Natural killer cell treated with Interleukin-12 subunit alpha and Interleukin-12 subunit beta and Interleukin-15 and Interleukin-18, amount 100 ng/mL, for 72 hours (primary cell): ENCODE results near the gene ASB13. TPM values are rescaled to one million over a fixed set of nuclear protein-coding genes. Genes with fewer than 3 reads are reported as not detected.
A peak's percentile ranks its signal among the peaks of the same experiment; 100 is the strongest.

Experiments
- ATAC-seq, 2 donors: fragments of 150-1000 bp; cut with Tn5 transposase in 1 of 2; sonication (Bioruptor Pico), chemical (Tn5 transposase) in 1 of 2; 2 replicates each; pipeline ENCODE4 v1.10.0; 2021
- DNase-seq: peaks from one replicate; pipeline ENCODE4 v3.0.0; 2022; ENCODE audit warnings: low spot score
- H3K27ac Mint-ChIP-seq, 2 donors: 1 replicate in 1 of 2; 2 replicates in 1 of 2; pipeline ENCODE4 v1.8.0; 2022; ENCODE audit warnings: mixed read lengths in 2 of 2, mild to moderate bottlenecking in 1 of 2, moderate library complexity in 1 of 2
- H3K27me3 Mint-ChIP-seq, 2 donors: 1 replicate in 1 of 2; 2 replicates in 1 of 2; pipeline ENCODE4 v1.8.0; 2022; ENCODE audit warnings: mixed read lengths in 2 of 2
- H3K36me3 Mint-ChIP-seq: one replicate; pipeline ENCODE4 v1.8.0; 2022; ENCODE audit warnings: mixed read lengths
- H3K4me1 Mint-ChIP-seq, 2 donors: 1 replicate in 1 of 2; 2 replicates in 1 of 2; pipeline ENCODE4 v1.8.0; 2022; ENCODE audit warnings: low read depth in 2 of 2, mixed read lengths in 2 of 2, mild to moderate bottlenecking in 1 of 2
- H3K4me3 Mint-ChIP-seq: one replicate; pipeline ENCODE4 v1.8.0; 2022; ENCODE audit warnings: mixed read lengths
- H3K9me3 Mint-ChIP-seq: 2 replicates; pipeline ENCODE4 v1.8.0; 2022; ENCODE audit warnings: mixed read lengths
- total RNA-seq, 2 donors: library from RNA; stranded (reverse); gene quantifications; one replicate each; pipeline ENCODE4 v1.2.3, GENCODE V29; 2022

ASB13 gene, protein sequence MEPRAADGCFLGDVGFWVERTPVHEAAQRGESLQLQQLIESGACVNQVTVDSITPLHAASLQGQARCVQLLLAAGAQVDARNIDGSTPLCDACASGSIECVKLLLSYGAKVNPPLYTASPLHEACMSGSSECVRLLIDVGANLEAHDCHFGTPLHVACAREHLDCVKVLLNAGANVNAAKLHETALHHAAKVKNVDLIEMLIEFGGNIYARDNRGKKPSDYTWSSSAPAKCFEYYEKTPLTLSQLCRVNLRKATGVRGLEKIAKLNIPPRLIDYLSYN
- 1 to 10 TPM; 1.9 to 2.3 TPM for total RNA-seq

DNA sequence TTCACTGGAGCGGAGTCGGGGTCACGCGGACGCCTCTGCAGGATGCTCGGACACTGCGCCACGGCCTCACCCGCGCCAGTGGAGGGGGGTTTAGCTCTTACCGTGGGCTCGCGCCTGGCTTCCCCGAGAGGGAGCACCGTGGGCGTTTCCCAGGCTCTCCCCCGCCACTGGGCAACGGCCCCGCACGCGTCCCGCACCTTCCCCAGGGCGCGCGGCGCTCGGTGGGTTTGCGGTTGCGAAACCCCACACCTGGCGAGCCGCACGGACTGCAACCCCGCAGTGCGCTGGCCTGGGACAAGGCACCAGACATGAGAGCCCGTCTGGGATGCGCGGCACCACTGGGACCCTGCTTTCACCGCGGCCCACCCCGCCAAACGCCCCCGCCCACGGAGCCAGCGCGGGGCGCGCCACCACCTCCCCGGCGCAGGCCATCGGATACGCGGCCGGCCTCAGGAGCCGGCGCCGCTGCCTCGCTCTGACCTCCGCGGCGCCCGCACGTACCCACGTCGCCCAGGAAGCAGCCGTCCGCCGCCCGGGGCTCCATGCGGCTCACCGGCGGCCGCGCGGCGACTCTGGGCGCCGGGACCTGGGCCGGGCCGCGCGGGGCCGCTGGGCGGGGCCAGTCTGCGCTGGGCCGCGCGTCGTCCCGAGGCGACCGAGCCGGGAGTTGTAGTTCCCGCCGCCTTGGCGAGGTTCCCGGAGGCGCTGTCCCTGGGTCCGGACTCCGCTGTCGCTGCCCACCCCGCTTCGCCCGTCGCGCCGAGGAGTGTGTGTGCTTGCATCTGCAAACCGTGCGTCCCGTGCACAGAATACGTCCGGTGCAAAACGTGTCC is at the start of gene ASB13:
Gene ASB13, minus strand, starts transcription at position 588 of the 833 bp plus-strand sequence. Its CDS starts 44 bp downstream, at position 544.
- Mint-ChIP-seq H3K4me1 (peaks cover 7 to 9% of the 10 kb centered on the region in 2 donors), H3K4me3 (peak within 1 kb of the TSS; percentile 90), H3K27ac (peak within 1 kb of the TSS in 1 of 2 donors; percentile 69), H3K9me3 (no peaks in the 10 kb centered on the region), H3K27me3 (peaks cover 8 to 17% of the 10 kb centered on the region in 2 donors), H3K36me3 (no peaks in the 10 kb centered on the region)
- DNase-seq, result no peak
- peak; percentile 89 to 91 for ATAC-seq

DNA sequence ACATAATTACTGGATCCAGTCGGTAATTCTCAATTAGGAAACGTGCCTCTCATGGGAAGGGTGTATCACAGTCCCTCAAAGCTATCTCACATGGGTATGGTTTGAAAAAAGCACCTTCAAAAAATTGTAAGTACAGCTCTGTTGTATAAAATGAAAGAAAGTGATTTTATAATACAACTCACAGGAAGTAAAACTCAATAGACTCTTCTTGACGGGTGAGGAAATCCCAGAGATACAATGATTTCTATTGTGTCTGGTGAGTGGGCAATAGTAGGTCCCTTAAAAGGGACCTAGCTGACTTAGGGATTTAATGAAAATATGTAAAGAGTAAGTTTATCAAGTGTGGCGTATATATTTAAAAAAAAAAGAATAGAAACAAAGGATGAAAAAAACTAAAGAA is 45.2 kb upstream of the ASB13 start:
- Mint-ChIP-seq H3K27me3 (no peaks in the 10 kb centered on the region), H3K4me1 (peaks cover 42 to 48% of the 10 kb centered on the region in 2 donors), H3K9me3 (peaks cover 5% of the 10 kb centered on the region), H3K36me3 (no peaks in the 10 kb centered on the region), H3K27ac (peak overlapping the region in 1 of 2 donors; percentile 92), H3K4me3 (peak overlapping the region; percentile 53)
- no peak for DNase-seq
- no peak for ATAC-seq

DNA sequence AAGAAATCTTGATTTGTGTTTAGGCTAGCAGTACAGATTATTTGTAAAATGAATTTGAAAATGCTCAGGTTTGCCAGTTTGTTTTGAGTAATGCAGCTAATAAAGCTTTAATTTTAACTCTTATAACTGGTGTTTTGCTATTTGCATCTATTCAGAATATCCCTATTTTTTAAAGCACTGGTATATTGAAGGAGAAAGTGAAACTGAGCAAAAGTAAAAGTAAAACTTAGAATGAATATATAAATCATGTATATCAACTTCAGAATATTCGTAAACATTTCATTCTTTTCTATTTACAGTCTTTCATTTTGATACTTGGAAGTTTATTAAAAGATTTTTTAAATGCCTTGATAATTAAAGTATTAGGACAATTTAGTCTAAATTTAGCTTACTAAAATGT is 44.5 kb upstream of the ASB13 start:
- ATAC-seq, result peak in 1 of 2 donors; percentile 55
- no peak for DNase-seq

DNA sequence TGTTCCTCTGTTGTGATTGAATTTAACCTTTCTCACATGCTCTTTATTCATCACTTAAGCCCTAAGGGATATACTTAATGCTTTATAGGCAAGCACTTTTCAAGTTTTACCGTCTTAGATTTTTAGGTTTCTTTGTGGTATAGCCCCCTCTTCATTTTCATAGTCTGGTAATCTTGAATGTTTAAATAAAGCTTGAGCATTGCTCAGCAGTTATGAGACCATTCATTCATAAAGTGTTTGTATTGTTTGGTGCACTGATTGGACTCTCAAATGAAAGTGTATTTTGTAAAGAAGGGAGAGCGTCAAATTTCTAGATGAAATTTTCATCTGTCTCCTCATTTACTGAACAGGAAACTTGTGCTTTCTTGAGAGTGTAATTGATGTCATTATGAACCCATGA is 43.5 kb upstream of the ASB13 start:
- peak overlapping the region in 1 of 2 donors; percentile 92 for H3K27ac Mint-ChIP-seq
- H3K9me3 Mint-ChIP-seq, result peaks cover 5% of the 10 kb centered on the region
- ATAC-seq (no peak), DNase-seq (no peak)
- peaks cover 45 to 52% of the 10 kb centered on the region in 2 donors for H3K4me1 Mint-ChIP-seq
- H3K4me3 Mint-ChIP-seq, result peak overlapping the region; percentile 52
- H3K36me3 Mint-ChIP-seq, result no peaks in the 10 kb centered on the region
- no peaks in the 10 kb centered on the region for H3K27me3 Mint-ChIP-seq

More for the DNA sequence above, 44.5 kb upstream of the ASB13 start:
- no peaks in the 10 kb centered on the region for H3K27me3 Mint-ChIP-seq
- peak overlapping the region; percentile 53 for H3K4me3 Mint-ChIP-seq
- H3K27ac Mint-ChIP-seq, result peak overlapping the region in 1 of 2 donors; percentile 92
- peaks cover 5% of the 10 kb centered on the region for H3K9me3 Mint-ChIP-seq
- peaks cover 42 to 48% of the 10 kb centered on the region in 2 donors for H3K4me1 Mint-ChIP-seq
- no peaks in the 10 kb centered on the region for H3K36me3 Mint-ChIP-seq

DNA sequence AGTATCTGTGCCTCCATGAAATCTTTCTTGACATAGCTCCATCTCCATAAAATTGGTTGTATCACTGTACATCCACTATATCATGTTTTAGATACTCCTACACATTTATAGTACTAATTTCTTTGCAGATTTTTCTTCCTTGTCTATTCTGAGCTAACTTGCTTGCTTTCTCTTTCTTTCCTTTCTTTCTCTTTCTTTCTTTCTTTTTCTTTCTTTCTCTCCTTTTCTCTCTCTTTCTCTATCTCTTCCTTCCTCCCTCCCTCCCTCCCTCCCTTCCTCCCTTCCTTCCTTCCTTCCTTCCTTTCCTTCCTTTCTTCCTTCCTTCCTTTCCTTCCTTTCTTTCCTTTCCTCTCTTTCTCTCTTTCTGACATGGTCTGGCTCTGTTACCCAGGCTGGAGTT is 42.0 kb upstream of the ASB13 start:
- H3K27me3 Mint-ChIP-seq, result no peaks in the 10 kb centered on the region
- no peak for ATAC-seq
- peaks cover 5% of the 10 kb centered on the region for H3K9me3 Mint-ChIP-seq
- H3K4me1 Mint-ChIP-seq, result peaks cover 46 to 49% of the 10 kb centered on the region in 2 donors
- no peak for DNase-seq
- H3K27ac Mint-ChIP-seq, result peak overlapping the region in 1 of 2 donors; percentile 42
- no peak overlapping the region for H3K4me3 Mint-ChIP-seq
- H3K36me3 Mint-ChIP-seq, result no peaks in the 10 kb centered on the region

DNA sequence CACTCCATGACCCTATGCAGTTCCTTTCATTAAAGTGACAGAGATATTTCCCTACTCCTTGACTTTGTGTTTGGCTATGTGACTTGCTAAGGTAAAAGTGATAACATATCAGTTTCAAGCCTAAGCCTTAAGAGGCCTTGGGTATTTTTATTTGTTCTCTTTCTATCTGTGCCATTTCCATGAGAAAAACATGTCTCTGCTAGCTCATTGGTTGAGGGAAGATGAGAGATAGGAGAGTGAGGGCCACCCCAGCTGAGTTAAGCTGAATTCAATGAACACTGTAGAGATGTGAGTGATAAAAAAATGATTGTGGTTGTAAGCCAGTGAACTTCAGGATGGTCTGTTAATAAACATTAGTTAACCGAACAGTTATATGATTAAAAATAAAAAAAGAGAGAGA is 31.7 kb upstream of the ASB13 start:
- Mint-ChIP-seq H3K9me3 (no peaks in the 10 kb centered on the region), H3K4me1 (peaks cover 26 to 36% of the 10 kb centered on the region in 2 donors), H3K36me3 (no peaks in the 10 kb centered on the region), H3K27ac (peak overlapping the region in 1 of 2 donors; percentile 20), H3K4me3 (no peak overlapping the region), H3K27me3 (no peaks in the 10 kb centered on the region)
- ATAC-seq (no peak), DNase-seq (no peak)

DNA sequence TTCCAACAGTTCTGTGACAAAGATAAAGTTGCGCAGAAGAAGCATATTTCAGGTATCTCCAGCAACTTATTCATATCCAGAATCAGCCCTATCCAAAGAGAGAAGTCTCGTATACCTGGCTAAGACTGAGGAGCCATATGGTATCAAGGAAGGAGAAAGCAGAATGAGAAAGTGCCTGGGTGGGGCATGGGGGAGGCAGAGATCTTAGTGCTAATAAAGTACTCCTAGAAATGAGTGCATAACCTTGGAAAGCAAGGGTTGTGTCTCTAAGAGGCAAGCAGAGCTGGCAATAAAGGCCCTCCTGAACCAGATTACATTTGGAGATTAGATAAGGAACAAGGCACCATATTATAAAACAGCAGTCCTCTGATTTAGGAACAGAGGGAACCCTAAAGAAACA is 30.9 kb upstream of the ASB13 start:
- no peaks in the 10 kb centered on the region for H3K36me3 Mint-ChIP-seq
- H3K9me3 Mint-ChIP-seq, result no peaks in the 10 kb centered on the region
- peaks cover 30 to 41% of the 10 kb centered on the region in 2 donors for H3K4me1 Mint-ChIP-seq
- no peaks in the 10 kb centered on the region for H3K27me3 Mint-ChIP-seq
- ATAC-seq (no peak), DNase-seq (no peak)
- no peak overlapping the region for H3K4me3 Mint-ChIP-seq
- H3K27ac Mint-ChIP-seq, result no peak overlapping the region

DNA sequence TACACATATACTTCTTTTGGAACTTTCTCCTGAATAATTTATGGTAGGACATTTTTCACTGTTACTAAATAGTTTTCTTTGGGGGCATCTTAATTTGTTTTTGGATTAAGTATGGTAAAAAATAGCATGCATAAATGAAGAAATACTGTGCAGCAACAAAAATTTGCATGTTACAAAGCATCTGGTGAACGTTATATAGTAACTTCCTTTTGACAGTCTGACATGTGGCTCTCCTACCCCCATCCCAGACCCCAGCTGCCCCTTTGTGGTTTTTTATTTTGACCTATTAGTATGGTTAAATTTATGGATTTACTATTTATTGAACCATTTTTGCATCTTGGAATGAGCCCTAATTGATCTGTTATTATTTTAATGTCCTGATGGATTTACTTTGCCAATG is 28.2 kb upstream of the ASB13 start:
- Mint-ChIP-seq H3K4me3 (no peak overlapping the region), H3K27me3 (no peaks in the 10 kb centered on the region), H3K9me3 (no peaks in the 10 kb centered on the region), H3K27ac (no peak overlapping the region), H3K4me1 (peaks cover 33 to 49% of the 10 kb centered on the region in 2 donors), H3K36me3 (no peaks in the 10 kb centered on the region)
- ATAC-seq (no peak), DNase-seq (no peak)

DNA sequence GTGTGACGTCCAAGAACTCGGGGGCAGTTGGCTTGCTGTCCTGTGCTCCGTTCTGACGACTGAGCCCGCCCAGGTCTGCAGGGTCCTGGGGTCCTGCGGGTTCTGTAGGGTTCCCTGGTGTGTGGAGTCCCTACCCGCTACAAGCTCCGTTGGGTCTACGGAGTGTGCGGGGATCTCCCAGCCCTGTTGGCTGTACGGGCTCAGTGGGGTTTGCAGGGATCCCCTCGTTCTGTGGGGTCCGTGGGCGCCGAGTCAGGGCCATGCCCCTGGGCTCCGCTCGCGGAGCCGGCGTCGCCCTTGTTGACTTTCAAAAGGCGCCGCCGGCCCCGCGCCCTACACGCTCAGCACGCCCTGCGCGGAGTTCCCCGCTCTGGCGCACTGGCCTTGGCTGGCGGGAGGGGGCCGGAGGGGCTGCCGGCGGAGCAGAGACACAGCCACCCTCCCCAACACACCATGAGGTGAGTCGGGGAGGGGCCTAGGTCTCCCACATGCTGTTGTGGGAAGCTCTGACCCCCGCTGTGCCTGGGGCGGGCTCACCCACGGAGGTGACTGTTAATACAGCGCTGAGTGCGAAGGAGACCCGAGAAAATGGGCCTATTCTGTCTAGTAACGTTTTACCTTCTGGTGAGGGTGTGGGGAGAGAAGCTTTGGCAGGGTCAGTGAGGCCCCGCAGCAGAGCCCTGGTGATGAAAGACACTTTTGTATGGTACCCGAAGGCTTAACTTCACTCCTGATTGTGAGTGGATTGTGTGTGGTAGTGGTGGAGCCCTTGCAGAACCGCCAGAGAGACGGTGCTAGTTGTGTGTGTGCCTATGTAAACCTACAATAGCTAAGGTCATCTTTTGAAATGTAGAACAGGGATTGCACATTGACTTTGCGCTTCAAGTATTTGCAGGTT is 26.3 kb upstream of the ASB13 start:
- ATAC-seq (peak; percentile 91 to 93), DNase-seq (peak; percentile 82)
- Mint-ChIP-seq H3K27me3 (no peaks in the 10 kb centered on the region), H3K27ac (peak overlapping the region; percentile 61), H3K36me3 (no peaks in the 10 kb centered on the region), H3K4me1 (peaks cover 37 to 51% of the 10 kb centered on the region in 2 donors), H3K9me3 (no peaks in the 10 kb centered on the region), H3K4me3 (peak overlapping the region; percentile 83)

DNA sequence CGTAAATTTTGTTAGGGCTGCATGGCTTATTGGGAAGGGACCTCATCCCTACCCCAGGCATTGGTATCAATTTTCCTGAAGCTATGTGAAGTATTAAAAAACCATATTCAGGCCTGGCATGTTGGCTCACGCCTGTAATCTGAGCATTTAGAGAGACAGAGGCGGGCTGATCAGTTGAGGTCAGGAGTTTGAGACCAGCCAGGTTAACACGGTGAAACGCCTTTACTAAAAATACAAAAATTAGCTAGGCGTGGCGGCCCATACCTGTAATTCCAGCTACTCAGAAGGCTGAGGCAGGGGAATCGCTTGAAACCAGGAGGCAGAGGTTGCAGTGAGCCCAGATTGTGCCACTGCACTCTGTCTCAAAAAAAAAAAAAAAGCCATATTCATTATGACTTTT is 25.4 kb upstream of the ASB13 start:
- Mint-ChIP-seq H3K4me1 (peaks cover 29 to 45% of the 10 kb centered on the region in 2 donors), H3K4me3 (peak overlapping the region; percentile 71), H3K27ac (peak overlapping the region; percentile 61), H3K9me3 (no peaks in the 10 kb centered on the region), H3K27me3 (no peaks in the 10 kb centered on the region), H3K36me3 (no peaks in the 10 kb centered on the region)
- ATAC-seq, result no peak
- DNase-seq, result no peak

DNA sequence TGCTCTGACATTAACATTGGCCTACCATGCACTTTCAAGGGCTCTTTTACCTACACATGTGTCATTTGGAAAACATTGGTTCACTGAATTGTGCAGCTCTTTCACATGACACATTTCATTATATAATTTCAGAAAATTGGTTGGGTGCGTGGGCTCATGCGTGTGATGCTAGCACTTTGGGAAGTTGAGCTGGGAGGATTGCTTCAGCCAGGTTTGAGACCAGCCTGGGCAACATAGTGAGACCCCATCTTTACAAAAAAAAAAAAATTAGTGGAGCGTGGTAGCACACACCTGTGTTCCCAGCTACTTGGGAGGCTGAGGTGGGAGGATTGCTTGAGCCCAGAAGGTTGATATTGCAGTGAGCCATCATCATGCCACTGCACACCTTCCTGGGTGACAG is 22.2 kb upstream of the ASB13 start:
- Mint-ChIP-seq H3K27ac (no peak overlapping the region), H3K4me3 (no peak overlapping the region), H3K27me3 (no peaks in the 10 kb centered on the region), H3K36me3 (peaks cover 7% of the 10 kb centered on the region), H3K9me3 (no peaks in the 10 kb centered on the region), H3K4me1 (peaks cover 36 to 51% of the 10 kb centered on the region in 2 donors)
- no peak for ATAC-seq
- no peak for DNase-seq

DNA sequence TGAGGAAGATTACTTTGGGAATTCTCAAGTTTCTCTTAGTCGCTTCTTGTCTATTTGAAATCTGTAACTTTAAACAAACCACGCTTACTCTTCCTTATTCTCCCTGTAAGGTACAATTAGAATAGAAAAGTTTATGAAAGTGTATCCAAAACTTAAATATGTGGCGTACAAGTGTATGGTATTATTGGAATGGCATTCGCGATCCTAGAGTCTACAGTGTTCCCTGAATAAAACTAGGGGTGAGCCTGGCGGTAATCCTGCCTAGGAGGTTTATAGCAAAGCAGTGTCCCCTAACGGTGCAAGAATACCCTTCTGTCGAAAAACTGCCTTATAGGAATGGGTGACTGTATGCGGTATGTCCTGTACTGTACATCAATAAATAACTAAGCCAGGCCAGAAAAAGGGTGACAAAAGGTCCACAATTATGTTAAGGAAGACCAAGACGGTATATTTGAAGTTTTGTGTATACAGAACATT is 19.4 kb upstream of the ASB13 start:
- ATAC-seq (no peak), DNase-seq (no peak)
- H3K4me3 Mint-ChIP-seq, result peak overlapping the region; percentile 99
- H3K36me3 Mint-ChIP-seq, result peaks cover 7% of the 10 kb centered on the region
- peaks cover 0 to 6% of the 10 kb centered on the region in 2 donors for H3K27me3 Mint-ChIP-seq
- H3K4me1 Mint-ChIP-seq, result peaks cover 33 to 49% of the 10 kb centered on the region in 2 donors
- no peaks in the 10 kb centered on the region for H3K9me3 Mint-ChIP-seq
- peak overlapping the region; percentile 90 to 98 for H3K27ac Mint-ChIP-seq
